Activated CD4-positive, alpha-beta T cell treated with anti-CD3 and anti-CD28 coated beads for 48 hours (primary cell): Measurements from ENCODE around the gene MINDY2.
A peak's percentile ranks its signal among the peaks of the same experiment; 100 is the strongest.
"Not testable (repeated sequence)": the region's sequence is repeated elsewhere in the genome, so short reads cannot be mapped to it uniquely, and the experiment has no call there.

ENCODE experiments used
- DNase-seq: peaks from one replicate; pipeline ENCODE4 v3.0.0-alpha.2; 2020

MINDY2 gene

DNA sequence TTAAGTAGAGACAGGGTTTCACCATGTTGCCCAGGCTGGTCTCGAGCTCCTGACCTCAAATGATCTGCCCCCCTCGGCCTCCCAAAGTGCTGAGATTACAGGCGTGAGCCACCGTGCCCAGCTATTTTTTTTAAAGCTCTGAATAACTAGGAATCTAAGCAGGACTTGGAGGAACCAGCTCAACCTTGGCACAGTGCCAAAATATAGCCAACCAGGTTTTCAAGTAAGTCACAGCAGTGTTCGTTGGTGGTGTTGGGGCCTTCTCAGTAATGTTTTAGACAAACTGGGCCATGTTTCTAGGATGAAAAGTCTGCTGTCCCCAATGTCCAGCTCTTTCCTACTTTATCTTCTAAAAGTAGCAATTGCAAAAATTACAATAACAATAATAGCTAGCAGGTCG, 15.1 kb upstream of the MINDY2 start:
- DNase-seq: no peak

DNA sequence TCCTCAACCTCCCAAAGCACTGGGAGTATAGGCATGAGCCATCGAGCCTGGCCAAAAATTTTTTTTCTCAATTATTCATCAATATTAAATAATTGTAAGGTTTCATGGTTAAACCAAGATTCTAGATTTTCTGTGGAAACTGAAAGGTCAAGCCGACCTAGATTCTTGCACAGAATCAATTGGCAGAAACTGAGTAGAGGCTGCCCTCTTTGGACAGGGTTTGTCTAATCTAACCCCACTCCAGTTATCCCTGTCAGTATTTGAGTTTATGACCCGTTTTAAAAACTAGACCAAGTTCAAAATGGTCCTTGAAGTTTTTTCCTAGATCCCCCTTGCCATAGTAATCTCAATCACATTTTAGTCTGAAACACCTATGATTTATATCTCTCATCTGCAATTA, 13.0 kb upstream of the MINDY2 start:
- DNase-seq: no peak

DNA sequence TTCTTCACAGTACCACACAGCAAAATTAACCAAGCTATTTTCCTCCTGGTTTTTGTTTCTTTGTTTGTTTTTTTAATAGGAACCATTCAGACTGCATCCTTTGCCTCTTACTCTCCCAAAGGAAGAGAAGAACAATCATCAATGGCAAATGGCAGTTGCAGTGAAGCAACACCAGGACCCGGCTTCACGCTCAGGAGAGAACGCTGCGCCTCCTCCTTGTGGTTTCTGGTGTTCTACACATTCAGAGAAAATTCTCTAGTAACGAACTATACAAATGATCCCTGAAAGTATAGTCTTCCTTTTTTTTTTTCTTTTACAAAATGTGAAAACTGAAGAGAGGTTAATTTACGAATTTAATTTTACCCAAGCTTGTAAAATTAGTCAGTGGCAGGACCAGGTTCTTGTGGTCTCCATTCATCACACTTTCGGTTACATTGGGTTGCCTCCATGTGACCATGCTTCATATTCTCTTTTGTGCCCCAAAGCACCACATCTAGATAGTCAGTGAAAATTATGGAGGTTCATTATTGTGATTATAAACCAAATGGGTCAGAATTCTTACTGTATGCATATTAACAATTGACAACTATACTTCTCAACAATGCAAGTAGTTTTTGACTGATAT, 10.6 kb upstream of the MINDY2 start:
- DNase-seq: no peak

GRCh38 chr15:58761010-58761388, 10.1 kb upstream of the MINDY2 start:
- DNase-seq: peak; percentile 20

DNA sequence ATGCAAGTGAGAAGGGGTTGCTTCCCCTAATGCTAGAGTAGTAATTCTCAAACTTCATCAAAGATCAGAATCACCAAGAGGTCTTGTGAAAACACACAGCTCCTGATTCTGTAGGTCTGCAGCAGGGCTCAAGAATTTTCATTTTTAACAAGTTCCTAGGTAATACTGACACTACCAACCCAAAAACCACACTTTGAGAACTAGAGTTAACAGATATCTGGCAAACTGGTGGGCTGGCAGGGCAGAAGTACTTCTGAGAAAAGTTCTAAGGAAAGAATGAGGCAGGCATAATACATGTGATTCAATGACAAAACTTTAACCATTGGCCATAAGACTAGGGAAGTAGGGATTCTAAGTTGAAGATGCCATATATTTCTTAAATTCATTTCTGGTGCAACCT, 8.8 kb upstream of the MINDY2 start:
- DNase-seq: no peak

GRCh38 chr15:58762731-58763130, 8.4 kb upstream of the MINDY2 start:
- DNase-seq: no peak

DNA sequence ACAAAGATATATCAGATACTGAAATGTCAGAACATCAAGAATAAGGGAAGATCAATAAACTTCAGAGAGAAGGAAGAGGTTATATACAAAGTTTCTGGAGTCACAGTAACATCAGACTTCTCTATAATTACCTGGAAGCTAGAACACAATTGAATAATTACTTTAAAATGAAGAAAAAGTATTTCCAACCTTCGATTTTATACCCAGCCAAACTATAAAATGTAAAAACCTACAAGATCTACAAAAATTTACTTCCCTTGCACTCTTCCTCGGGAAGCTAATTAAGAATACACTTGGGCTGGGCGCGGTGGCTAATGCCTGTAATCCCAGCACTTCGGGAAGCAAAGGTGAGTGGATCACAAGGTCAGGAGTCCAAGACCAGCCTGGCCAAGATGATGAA, 6.6 kb upstream of the MINDY2 start:
- DNase-seq: no peak

GRCh38 chr15:58766290-58766689, 4.8 kb upstream of the MINDY2 start:
- DNase-seq: no peak

- DNase-seq: not testable (repeated sequence)
Observed at GRCh38 chr15:58768601-58769004, 2.5 kb upstream of the MINDY2 start.

- DNase-seq: no peak
Observed at GRCh38 chr15:58770519-58770856, 614 bp upstream of the MINDY2 start.

DNA sequence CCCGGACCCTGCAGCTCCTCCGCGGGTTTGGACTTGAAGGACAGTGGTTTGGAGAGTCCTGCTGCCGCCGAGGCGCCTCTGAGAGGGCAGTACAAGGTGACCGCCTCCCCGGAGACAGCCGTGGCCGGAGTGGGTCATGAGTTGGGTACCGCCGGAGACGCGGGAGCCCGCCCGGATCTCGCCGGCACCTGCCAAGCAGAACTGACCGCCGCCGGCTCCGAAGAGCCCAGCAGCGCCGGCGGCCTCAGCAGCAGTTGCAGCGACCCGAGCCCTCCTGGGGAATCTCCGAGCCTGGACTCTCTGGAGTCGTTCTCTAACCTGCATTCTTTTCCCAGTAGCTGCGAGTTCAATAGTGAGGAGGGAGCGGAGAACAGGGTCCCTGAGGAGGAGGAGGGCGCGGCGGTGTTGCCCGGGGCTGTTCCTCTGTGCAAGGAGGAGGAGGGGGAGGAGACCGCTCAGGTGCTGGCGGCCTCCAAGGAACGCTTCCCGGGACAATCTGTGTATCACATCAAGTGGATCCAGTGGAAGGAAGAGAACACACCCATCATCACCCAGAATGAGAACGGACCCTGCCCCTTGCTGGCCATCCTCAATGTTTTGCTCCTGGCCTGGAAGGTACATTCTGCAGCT, 634 bp downstream of the MINDY2 start:
- DNase-seq: peak; percentile 26

DNA sequence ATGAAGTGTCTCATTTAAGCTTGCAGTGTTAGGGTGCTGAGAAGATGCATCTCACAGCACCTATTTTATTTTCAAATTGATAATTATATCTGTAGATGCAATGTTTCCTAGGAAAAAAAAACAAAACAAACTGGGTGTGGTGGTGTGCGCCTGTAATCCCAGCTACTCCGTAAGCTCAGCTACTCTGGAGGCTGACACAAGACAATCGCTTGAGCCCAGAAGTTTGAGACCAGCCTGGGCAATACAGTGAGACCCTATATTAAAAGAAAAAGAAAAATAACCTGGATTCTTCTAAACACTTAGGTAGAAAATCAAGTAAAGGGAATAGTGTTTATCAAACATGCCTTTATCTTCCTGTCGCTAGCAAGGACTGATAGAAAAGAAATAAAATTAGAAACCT, 1.9 kb downstream of the MINDY2 start:
- no peak for DNase-seq

DNA sequence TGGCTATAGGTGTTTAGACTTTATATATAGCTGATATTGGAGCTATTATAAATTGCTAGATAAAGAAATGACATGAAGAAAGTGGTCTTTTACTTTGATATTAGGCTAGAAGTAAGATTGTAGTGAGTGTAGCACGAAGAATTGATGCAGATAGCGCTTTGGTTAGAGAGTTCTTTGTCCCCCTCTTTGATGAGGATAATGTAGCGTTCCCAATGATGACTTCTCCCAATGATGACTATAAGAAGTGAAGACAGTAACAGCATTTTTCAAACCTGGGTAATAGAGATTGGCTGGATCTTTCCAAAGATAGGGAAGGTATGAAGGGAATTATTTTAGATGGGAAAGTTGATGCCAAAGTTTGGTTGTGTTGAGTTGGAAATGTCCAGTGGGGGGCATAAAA, 4.3 kb downstream of the MINDY2 start:
- DNase-seq: no peak

DNA sequence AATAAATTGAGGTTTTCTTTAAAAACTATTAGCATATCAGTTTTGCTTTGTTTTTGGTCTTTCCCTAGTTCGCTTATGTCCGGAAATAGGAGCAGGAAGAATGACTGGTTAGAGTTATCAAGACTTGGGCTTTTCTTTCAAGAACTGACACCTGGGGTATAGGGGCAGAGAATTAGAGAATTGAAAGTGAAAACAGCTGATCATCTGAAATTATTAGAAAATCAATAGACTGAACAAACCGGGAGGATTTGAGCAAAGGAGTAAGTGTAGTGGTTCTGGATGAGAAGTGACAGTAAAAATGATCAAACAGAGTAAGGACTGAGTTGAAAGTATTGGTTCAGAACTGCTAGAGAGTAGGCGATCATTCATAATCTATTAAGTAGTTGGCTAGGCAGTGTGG, 6.0 kb downstream of the MINDY2 start:
- DNase-seq: no peak

DNA sequence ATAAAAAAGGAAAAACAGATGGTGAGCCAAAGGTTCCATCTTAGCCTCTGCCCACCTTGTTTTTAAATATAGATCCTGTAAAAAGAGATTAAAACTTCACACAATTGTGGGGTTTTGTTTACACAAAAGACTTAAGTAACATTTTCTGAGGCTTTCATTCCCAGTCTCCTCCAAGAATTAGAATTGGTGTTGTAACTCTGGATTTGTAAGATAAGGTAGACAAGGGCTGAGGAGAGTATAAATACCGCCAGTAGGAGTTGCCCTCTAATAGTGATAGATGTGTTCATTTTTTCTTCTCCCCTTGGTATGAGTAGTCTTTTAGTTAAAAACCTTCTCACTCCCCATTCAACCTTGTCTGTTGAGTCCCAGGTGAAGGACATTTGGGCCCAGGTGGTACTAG, 8.5 kb downstream of the MINDY2 start:
- no peak for DNase-seq

DNA sequence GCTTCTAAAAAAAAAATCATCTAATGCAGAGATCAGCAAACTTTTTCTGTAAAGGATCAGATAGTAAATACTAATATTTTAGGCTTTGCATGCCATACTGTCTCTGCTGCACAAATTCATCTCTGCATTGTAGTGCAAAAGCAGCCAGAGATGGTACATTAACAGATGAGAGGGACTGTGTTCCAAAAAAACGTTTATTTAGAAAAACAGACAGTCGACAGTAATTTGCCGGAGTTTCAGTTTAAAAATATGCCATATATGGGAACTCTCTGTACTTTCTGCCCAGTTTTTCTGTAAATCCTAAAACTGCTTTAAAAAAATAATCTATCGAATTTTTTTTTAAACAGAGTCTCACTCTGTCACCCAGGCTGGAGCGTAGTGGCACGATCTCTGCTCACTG, 14.3 kb downstream of the MINDY2 start:
- DNase-seq: no peak

DNA sequence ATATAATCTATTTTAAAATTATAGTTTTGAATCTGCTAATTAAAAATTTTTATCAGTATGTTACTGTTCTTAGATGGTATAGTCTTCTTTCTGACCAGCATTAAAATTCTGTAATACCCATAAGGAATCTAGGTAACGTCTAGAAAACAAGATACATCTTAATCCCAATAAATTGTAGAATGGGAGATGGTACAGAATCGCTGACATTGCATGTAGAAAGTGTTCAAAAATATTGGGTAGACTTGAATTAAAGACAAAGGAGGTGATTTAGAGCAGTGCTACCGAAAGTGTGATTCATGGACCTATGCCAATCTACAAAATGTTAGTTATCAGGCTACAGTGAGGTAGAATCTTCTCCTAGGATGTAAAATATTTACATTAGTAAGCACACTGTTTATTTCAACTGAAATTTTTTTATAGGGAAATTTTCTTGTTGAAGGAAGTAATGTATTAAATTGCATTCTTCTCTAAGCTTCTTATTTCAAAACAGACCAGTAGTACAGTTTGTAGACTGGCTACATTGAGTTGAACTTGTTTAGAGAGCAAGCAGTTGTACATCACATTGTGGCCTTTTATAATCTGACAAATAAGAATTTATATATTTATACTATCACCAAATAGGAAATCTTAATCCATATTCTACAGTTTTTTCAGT, 17.1 kb downstream of the MINDY2 start:
- DNase-seq: no peak

DNA sequence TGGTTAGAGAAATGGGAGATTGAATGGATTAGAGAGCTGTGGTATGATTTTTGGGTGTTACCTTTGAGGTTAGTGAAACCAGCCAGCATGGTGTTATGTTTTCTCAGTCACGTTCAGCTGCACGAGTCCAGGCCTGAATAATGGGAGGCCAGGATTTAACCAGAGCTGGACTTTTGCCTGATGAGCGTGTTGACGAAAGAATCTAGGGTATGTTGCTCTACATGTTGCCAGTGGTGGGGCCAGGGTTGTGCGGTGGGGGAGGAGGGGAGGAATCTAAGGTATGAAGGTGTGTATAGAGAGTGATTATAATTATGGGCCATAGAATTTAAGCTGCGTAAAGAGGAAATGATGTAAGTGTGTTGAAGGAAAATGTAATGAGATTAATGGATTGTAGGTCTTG, 22.8 kb downstream of the MINDY2 start:
- DNase-seq: no peak

DNA sequence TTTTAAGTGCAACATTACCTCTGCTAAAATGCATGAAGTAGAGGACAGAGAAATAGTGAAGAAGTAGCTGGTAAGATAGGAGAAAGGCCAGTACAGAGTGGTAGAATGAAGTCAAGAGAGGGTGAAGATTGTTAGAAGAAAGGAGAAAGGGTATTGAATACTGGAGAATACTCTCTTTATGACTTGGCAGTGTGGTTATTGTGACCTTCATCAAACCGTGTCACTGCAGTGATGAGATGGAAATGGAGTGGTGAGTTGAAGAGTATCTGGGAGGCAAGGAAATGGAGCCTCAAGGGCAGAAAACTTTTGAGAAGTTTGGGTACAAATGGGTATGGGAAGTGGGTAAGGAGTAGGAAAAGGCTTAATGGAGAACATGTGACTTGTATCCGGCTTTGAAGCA, 24.7 kb downstream of the MINDY2 start:
- no peak for DNase-seq

GRCh38 chr15:58797505-58797904, 26.4 kb downstream of the MINDY2 start:
- no peak for DNase-seq

GRCh38 chr15:58805095-58805494, 34.0 kb downstream of the MINDY2 start:
- no peak for DNase-seq

GRCh38 chr15:58823267-58823666, 52.2 kb downstream of the MINDY2 start:
- DNase-seq: not testable (repeated sequence)

- DNase-seq: no peak
Observed at GRCh38 chr15:58830556-58830955, 59.5 kb downstream of the MINDY2 start.

GRCh38 chr15:58833681-58834426, 62.8 kb downstream of the MINDY2 start:
- DNase-seq: not testable (repeated sequence)
